ENCODE measurements around the gene FAF2. TPM values are rescaled to one million over a fixed set of nuclear protein-coding genes. Genes with fewer than 3 reads are reported as not detected.

FAF2 gene
- total RNA-seq, 1 donor from 2014 or later: 32.3 TPM

- Histone ChIP-seq H3K9me3 (ENCODE audit: low read depth) (no peaks in the 10 kb centered on the region), H2AFZ (replicated peaks) (no peak overlapping the region), H3K27ac (no peak overlapping the region), H3F3A (ENCODE audit: low read depth) (peaks cover 2% of the 10 kb centered on the region), H3K79me2 (ENCODE audit: low read depth) (peaks cover 47% of the 10 kb centered on the region), H3K27me3 (no peaks in the 10 kb centered on the region), H3K4me1 (peaks cover 8% of the 10 kb centered on the region), H3K4me3 (no peak overlapping the region), H3K9ac (no peak overlapping the region), H3K36me3 (no peaks in the 10 kb centered on the region), H3K4me2 (no peak overlapping the region), H4K20me1 (ENCODE audit: low read depth) (peaks cover 58% of the 10 kb centered on the region)
- TF ChIP-seq CTCF (IDR thresholded peaks at IDR 0.05): no peak
- no peak for TF ChIP-seq EZH2phosphoT487 (IDR thresholded peaks at IDR 0.05)
- TF ChIP-seq EZH2 (IDR thresholded peaks at IDR 0.05): no peak
- Mint-ChIP-seq H3K36me3 (peaks cover 5% of the 10 kb centered on the region), H3K27me3 (ENCODE audit: insufficient read depth, low read depth) (peaks cover 6% of the 10 kb centered on the region), H3K27ac (no peak overlapping the region), H3K4me1 (peaks cover 20% of the 10 kb centered on the region), H3K9me3 (no peaks in the 10 kb centered on the region), H3K4me3 (no peak overlapping the region)
- DNase-seq (ENCODE audit: low spot score): no peak
These were observed 82.3 kb downstream of the FAF2 start for GRCh38 chr5:176530393-176530982.

GRCh38 chr5:176530983-176531901 is 83.1 kb downstream of the FAF2 start:
- H3K36me3 ChIP-seq: no peaks in the 10 kb centered on the region
- Mint-ChIP-seq H3K27ac (peak overlapping the region; percentile 72), H3K36me3 (peaks cover 6% of the 10 kb centered on the region), H3K27me3 (ENCODE audit: insufficient read depth, low read depth) (peaks cover 3% of the 10 kb centered on the region), H3K9me3 (no peaks in the 10 kb centered on the region), H3K4me1 (peaks cover 26% of the 10 kb centered on the region), H3K4me3 (no peak overlapping the region)
- peaks cover 10% of the 10 kb centered on the region for H3K4me1 ChIP-seq
- no peak overlapping the region for H3K9ac ChIP-seq
- peaks cover 64% of the 10 kb centered on the region for H4K20me1 ChIP-seq (ENCODE audit: low read depth)
- peaks cover 54% of the 10 kb centered on the region for H3K79me2 ChIP-seq (ENCODE audit: low read depth)
- no peak overlapping the region for H2AFZ ChIP-seq (replicated peaks)
- no peak overlapping the region for H3K4me2 ChIP-seq
- TF ChIP-seq EZH2 (IDR thresholded peaks at IDR 0.05): no peak
- TF ChIP-seq CTCF (IDR thresholded peaks at IDR 0.05): no peak
- TF ChIP-seq EZH2phosphoT487 (IDR thresholded peaks at IDR 0.05): no peak
- H3F3A ChIP-seq (ENCODE audit: low read depth): no peaks in the 10 kb centered on the region
- no peaks in the 10 kb centered on the region for H3K27me3 ChIP-seq
- no peak for DNase-seq (ENCODE audit: low spot score)
- no peaks in the 10 kb centered on the region for H3K9me3 ChIP-seq (ENCODE audit: low read depth)
- no peak overlapping the region for H3K27ac ChIP-seq
- H3K4me3 ChIP-seq: no peak overlapping the region

GRCh38 chr5:176531902-176532493 is 83.8 kb downstream of the FAF2 start:
- Histone ChIP-seq H3F3A (ENCODE audit: low read depth) (no peaks in the 10 kb centered on the region), H3K4me2 (no peak overlapping the region), H4K20me1 (ENCODE audit: low read depth) (peaks cover 64% of the 10 kb centered on the region), H3K9ac (no peak overlapping the region), H3K4me3 (no peak overlapping the region), H3K27ac (no peak overlapping the region), H2AFZ (replicated peaks) (no peak overlapping the region), H3K4me1 (peaks cover 10% of the 10 kb centered on the region), H3K79me2 (ENCODE audit: low read depth) (peaks cover 62% of the 10 kb centered on the region), H3K36me3 (no peaks in the 10 kb centered on the region), H3K27me3 (no peaks in the 10 kb centered on the region), H3K9me3 (ENCODE audit: low read depth) (no peaks in the 10 kb centered on the region)
- Mint-ChIP-seq H3K4me3 (no peak overlapping the region), H3K9me3 (no peaks in the 10 kb centered on the region), H3K4me1 (peaks cover 26% of the 10 kb centered on the region), H3K36me3 (peaks cover 6% of the 10 kb centered on the region), H3K27me3 (ENCODE audit: insufficient read depth, low read depth) (peaks cover 3% of the 10 kb centered on the region), H3K27ac (no peak overlapping the region)
- TF ChIP-seq EZH2 (IDR thresholded peaks at IDR 0.05) (no peak), CTCF (IDR thresholded peaks at IDR 0.05) (no peak), EZH2phosphoT487 (IDR thresholded peaks at IDR 0.05) (no peak)
- no peak for DNase-seq (ENCODE audit: low spot score)

All from neural progenitor cell (in vitro differentiated cells).